Tibial artery (tissue), 4 donors: ENCODE measurements around the gene NEUROG3.

ENCODE experiments used
- DNase-seq, 2 donors: peaks; one replicate each; pipeline ENCODE4 v3.0.0-alpha.2; 2019
- H3K27ac ChIP-seq, 2 donors: fragments of 200-600 bp; sonication (generic) in 1 of 2; 1 replicate in 1 of 2; 2 replicates in 1 of 2; pipeline ENCODE4 v1.5.1; 2018 to 2019; ENCODE audit warnings: mild to moderate bottlenecking in 1 of 2
- H3K27me3 ChIP-seq, 2 donors: fragments of 200-600 bp; sonication (generic) in 1 of 2; one replicate each; pipeline versions ENCODE4 v1.5.1 to v1.6.0; 2016 to 2019
- H3K36me3 ChIP-seq, 3 donors: fragments of 200-600 bp; sonication (generic) in 2 of 3; one replicate each; pipeline ENCODE4 v1.5.1; 2016 to 2019; ENCODE audit warnings: mild to moderate bottlenecking in 2 of 3
- H3K4me1 ChIP-seq, 4 donors: fragments of 200-600 bp; sonication (generic) in 2 of 4; 1 replicate in 3 of 4; 2 replicates in 1 of 4; pipeline ENCODE4 v1.5.1; 2016 to 2019
- H3K4me3 ChIP-seq, 2 donors: fragments of 200-600 bp; sonication (generic) in 1 of 2; 1 replicate in 1 of 2; 2 replicates in 1 of 2; pipeline ENCODE4 v1.5.1; 2018 to 2019; ENCODE audit warnings: mild to moderate bottlenecking in 2 of 2
- H3K9me3 ChIP-seq, 3 donors: fragments of 200-600 bp; sonication (generic) in 1 of 3; one replicate each; pipeline ENCODE4 v1.5.1; 2016 to 2019
- intact Hi-C: fragments of 100-400 bp; cut with DNase I; formaldehyde crosslinking; loops from one replicate; pipeline ENCODE4 v1.15.0; 2023; ENCODE audit warnings: low total_unique reads
- TF ChIP-seq, protein P1 (sequence below), 2 experiments: fragments of 200-600 bp in 1 of 2; fragments of 450-650 bp in 1 of 2; IDR thresholded peaks; one replicate each; pipeline ENCODE4 v1.5.1; 2017 to 2019; ENCODE audit warnings: antibody characterized with exemption in 2 of 2, mild to moderate bottlenecking in 1 of 2, moderate library complexity in 1 of 2

Gene NEUROG3

DNA sequence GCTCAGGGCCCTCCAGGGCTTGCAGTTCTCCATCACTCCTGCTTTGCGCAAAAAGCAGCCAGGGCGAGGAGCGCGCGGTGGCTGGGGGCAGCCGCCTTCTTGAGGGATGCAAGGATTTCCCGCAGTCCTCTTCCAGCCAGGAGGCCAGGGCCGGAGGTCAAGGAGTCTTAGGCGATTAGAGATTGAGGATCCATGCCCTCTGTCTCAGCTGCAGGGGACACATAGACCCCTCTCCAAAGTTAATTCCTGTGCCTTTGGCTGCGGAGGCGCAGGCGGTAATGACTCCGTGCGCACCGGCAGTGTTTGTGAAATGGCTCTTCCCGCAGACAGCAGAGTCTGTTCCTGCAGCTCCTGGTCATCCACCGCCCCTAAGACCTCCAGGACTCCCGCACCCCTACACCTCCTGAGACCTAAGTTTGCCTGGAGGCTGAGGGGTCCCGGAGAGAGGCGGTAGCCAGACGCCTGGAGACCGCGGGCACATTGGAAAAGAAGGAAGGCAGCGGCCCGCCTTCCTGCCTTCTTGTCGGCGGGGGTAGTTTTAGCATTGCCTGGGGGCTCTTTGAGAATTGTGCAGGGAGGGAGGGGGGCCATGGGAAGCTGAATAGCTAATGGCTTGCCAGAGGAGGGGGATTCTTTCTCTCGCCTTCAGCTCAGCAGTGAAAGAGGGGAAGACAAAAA lies 3.3 kb upstream of the NEUROG3 start:
- Histone ChIP-seq H3K27me3 (peaks cover 0 to 99% of the 10 kb centered on the region in 2 donors), H3K27ac (no peak overlapping the region), H3K36me3 (no peaks in the 10 kb centered on the region), H3K4me3 (no peak overlapping the region), H3K4me1 (peaks cover 0 to 39% (median 13%) of the 10 kb centered on the region in 4 donors), H3K9me3 (no peaks in the 10 kb centered on the region)
- TF ChIP-seq, protein P1, sequence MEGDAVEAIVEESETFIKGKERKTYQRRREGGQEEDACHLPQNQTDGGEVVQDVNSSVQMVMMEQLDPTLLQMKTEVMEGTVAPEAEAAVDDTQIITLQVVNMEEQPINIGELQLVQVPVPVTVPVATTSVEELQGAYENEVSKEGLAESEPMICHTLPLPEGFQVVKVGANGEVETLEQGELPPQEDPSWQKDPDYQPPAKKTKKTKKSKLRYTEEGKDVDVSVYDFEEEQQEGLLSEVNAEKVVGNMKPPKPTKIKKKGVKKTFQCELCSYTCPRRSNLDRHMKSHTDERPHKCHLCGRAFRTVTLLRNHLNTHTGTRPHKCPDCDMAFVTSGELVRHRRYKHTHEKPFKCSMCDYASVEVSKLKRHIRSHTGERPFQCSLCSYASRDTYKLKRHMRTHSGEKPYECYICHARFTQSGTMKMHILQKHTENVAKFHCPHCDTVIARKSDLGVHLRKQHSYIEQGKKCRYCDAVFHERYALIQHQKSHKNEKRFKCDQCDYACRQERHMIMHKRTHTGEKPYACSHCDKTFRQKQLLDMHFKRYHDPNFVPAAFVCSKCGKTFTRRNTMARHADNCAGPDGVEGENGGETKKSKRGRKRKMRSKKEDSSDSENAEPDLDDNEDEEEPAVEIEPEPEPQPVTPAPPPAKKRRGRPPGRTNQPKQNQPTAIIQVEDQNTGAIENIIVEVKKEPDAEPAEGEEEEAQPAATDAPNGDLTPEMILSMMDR (IDR thresholded peaks at IDR 0.05), result no peak
- intact Hi-C loops, result no loop called here
- no peak for DNase-seq

DNA sequence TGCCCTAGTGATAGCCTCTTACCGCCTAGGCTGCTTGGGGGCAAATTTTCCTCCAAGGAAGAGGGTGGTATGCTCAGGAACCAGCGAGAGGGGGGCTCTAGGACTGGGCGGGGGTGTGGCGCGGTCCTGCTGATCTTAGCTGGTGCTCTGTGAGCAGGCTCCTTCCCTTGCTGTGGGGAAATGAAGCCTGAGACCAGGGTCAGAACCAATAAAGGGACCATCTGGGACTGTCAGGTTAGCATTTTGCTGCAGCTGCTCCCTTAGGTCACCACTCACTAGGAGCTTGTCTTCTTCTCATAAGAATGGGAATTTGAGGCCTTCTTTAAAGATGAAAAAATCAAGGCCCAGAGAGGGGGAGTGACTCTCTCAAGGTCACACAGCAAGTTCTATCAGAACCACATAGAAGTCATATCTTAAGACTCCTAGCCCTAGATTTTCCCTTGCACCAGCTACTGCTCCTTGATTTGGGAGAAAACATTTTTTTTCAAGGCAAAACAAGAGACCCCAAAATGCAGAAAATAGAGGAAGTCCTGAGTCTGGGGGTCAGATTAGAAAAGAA lies 2.0 kb upstream of the NEUROG3 start:
- intact Hi-C loops, result no loop called here
- Histone ChIP-seq H3K27me3 (peaks cover 0 to 100% of the 10 kb centered on the region in 2 donors), H3K4me3 (no peak overlapping the region), H3K4me1 (peaks cover 0 to 39% (median 13%) of the 10 kb centered on the region in 4 donors), H3K36me3 (no peaks in the 10 kb centered on the region), H3K9me3 (no peaks in the 10 kb centered on the region), H3K27ac (no peak overlapping the region)
- TF ChIP-seq, protein P1 (IDR thresholded peaks at IDR 0.05), result no peak
- no peak for DNase-seq

DNA sequence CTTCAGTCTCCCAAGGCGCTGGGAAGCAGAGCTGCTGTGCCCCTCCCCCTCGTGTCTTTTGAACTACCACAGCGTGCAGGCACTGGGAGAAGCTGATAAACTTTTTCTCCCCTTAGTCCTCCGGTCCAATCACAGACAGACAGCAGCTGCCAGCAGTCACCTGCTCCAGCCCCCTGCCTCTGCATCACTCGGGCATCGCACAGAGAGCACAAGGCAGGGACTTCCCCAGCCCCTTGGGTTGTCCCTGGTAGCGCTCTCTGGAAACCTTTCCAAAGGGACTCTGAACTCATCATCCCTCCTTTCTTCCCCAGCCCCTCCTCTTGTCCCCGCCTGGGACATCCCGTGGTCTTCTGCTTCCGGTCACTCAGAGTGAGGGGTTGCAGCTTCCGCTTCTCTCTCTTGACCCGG lies 1.4 kb upstream of the NEUROG3 start:
- Histone ChIP-seq H3K36me3 (no peaks in the 10 kb centered on the region), H3K4me1 (peaks cover 0 to 39% (median 13%) of the 10 kb centered on the region in 4 donors), H3K27ac (no peak overlapping the region), H3K9me3 (no peaks in the 10 kb centered on the region), H3K4me3 (no peak overlapping the region), H3K27me3 (peaks cover 0 to 100% of the 10 kb centered on the region in 2 donors)
- no peak for DNase-seq
- TF ChIP-seq, protein P1 (IDR thresholded peaks at IDR 0.05), result no peak
- intact Hi-C loops, result no loop called here

DNA sequence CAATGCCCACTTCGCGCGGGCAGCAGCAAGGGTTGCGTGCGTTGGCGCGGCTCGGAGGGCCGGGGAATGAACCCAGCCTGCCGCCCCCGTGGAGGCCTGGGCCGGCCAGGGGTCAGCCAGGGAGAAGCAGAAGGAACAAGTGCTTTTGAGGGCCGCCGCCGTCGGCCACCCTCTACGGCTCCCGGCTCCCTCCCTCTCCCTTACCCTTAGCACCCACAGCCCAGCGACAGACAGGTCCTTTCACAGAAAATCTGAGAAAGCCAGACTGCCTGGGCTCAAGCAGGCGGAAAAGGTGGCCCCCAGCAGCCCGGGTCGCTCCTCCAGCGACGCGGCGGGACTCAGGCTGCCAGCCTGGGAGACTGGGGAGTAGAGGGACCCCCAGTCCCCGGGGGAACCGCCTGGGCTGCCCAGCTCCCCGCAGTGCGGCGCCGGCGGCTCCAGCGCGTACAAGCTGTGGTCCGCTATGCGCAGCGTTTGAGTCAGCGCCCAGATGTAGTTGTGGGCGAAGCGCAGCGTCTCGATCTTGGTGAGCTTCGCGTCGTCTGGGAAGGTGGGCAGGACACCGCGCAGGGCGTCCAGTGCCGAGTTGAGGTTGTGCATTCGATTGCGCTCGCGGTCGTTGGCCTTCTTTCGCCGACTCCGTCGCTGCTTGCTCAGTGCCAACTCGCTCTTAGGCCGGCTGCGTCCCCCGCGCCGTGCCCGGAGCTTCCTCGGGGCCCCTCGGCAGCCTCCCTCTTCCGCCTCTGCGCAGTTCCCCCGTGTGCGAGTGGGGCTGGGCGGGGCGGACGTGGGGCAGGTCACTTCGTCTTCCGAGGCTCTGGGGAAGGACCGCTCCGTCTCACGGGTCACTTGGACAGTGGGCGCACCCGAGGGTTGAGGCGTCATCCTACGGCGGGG lies 815 bp downstream of the NEUROG3 start:
- TF ChIP-seq, protein P1 (IDR thresholded peaks at IDR 0.05), result no peak
- Histone ChIP-seq H3K4me3 (peak overlapping the region; percentile 7 to 28), H3K36me3 (no peaks in the 10 kb centered on the region), H3K27me3 (peaks cover 0 to 100% of the 10 kb centered on the region in 2 donors), H3K27ac (no peak overlapping the region), H3K9me3 (no peaks in the 10 kb centered on the region), H3K4me1 (peaks cover 0 to 38% (median 13%) of the 10 kb centered on the region in 4 donors)
- no peak for DNase-seq
- intact Hi-C loops, result no loop called here

DNA sequence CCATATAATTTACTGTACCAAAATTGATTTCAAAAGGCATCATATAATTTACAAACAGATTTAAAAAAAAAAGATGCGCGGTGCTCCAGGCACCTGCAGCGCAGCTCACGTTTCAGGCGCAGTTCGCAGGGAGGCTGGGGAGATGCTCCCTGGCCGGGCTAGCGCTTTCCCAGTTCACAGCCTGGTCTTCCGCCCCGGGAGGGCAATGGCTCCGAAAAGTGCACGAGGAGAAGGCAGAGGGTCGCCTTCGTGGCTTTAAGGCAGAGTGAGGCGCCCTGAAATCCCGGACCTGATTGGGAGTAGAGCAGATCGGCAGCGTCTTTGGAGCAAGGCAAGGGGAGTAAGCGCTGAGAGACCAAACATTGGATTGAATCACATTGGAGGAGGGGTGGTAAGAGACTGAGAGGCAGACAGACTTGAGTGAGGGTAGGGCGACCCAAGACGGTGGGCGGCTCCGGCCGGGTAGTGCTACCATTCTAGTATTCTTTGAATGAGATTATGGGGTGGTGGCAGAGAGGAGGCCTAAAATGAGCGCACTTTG lies 1.5 kb downstream of the NEUROG3 start:
- no peak overlapping the region for H3K27ac ChIP-seq
- no peaks in the 10 kb centered on the region for H3K9me3 ChIP-seq
- H3K4me1 ChIP-seq, result peaks cover 0 to 38% (median 13%) of the 10 kb centered on the region in 4 donors
- no peak for DNase-seq
- peaks cover 0 to 100% of the 10 kb centered on the region in 2 donors for H3K27me3 ChIP-seq
- H3K4me3 ChIP-seq, result no peak overlapping the region
- TF ChIP-seq, protein P1 (IDR thresholded peaks at IDR 0.05), result no peak
- intact Hi-C loops, result no loop called here
- no peaks in the 10 kb centered on the region for H3K36me3 ChIP-seq
